Panc1 (cell line): Measurements from ENCODE around the gene SGK1. TPM values are rescaled to one million over a fixed set of nuclear protein-coding genes. Genes with fewer than 3 reads are reported as not detected.

Experiments
- ATAC-seq: fragments of 200-7000 bp; cut with Tn5 transposase; 2 replicates; pipeline ENCODE4 v1.9.1; 2020; ENCODE audit warnings: mild to moderate bottlenecking, moderate library complexity
- BruUV-seq: library from RNA; stranded (reverse); fragments of 400-500 nt; replicated peaks from 2 replicates; lab custom pipeline; 2021; lab: Mats Ljungman, UMichigan
- CTCF ChIA-PET: fragments of 300-600 bp; sonication (Branson Sonifier 250); formaldehyde crosslinking; loops from one replicate; lab custom pipeline; 2022; ENCODE audit warnings: antibody characterized with exemption; lab: Charles Lee
- POLR2A ChIA-PET: fragments of 300-600 bp; sonication (Branson Sonifier 250); formaldehyde crosslinking; loops from one replicate; lab custom pipeline; 2022; ENCODE audit warnings: antibody characterized with exemption; lab: Charles Lee
- DNase-seq: peaks from one replicate; pipeline ENCODE4 v3.0.0-alpha.2; 2010; ENCODE audit warnings: low read depth, low spot score
- H3K27ac ChIP-seq: 2 replicates; pipeline ENCODE4 v1.5.1; 2011; ENCODE audit warnings: mild to moderate bottlenecking, low read length, inconsistent platforms
- H3K27me3 ChIP-seq: fragments of 200-500 bp; sonication (Bioruptor generic); 2 replicates; pipeline ENCODE4 v1.6.0; 2014; ENCODE audit warnings: low read length, inconsistent platforms; ENCODE audit not compliant: control insufficient read depth, insufficient read depth
- H3K36me3 ChIP-seq: fragments of 200-500 bp; sonication (Bioruptor generic); 2 replicates; pipeline ENCODE4 v1.5.1; 2014; ENCODE audit warnings: inconsistent platforms, mild to moderate bottlenecking, low read length, moderate library complexity; ENCODE audit not compliant: control insufficient read depth, insufficient read depth
- H3K4me1 ChIP-seq: 2 replicates; pipeline ENCODE4 v1.5.1; 2011; ENCODE audit warnings: inconsistent platforms, mild to moderate bottlenecking, low read length, moderate library complexity; ENCODE audit not compliant: control insufficient read depth, insufficient read depth
- H3K4me3 ChIP-seq, 2 experiments: 2 replicates each; pipeline ENCODE4 v1.5.1; 2011 to 2012; ENCODE audit warnings: low read depth in 2 of 2, low read length in 2 of 2, mild to moderate bottlenecking in 2 of 2, inconsistent platforms in 1 of 2, moderate library complexity in 1 of 2
- H3K9me3 ChIP-seq: fragments of 200-500 bp; sonication (Bioruptor generic); 2 replicates; pipeline ENCODE4 v1.5.1; 2014; ENCODE audit warnings: low read depth, mild to moderate bottlenecking, inconsistent platforms, low read length, moderate library complexity; ENCODE audit not compliant: control insufficient read depth, insufficient read depth
- CTCF ChIP-seq: fragments of 450-650 bp; IDR thresholded peaks from 2 replicates; pipeline ENCODE4 v1.5.1; 2017; ENCODE audit warnings: mild to moderate bottlenecking
- POLR2AphosphoS5 ChIP-seq: IDR thresholded peaks from 2 replicates; pipeline ENCODE4 v1.6.1; 2012; ENCODE audit warnings: mild to moderate bottlenecking, low read depth, low read length, moderate library complexity
- REST ChIP-seq, 2 experiments: IDR thresholded peaks; 2 replicates each; pipeline ENCODE4 v1.6.1; 2011 to 2012; ENCODE audit warnings: low read depth in 2 of 2, control low read depth in 1 of 2, low read length in 1 of 2, mild to moderate bottlenecking in 1 of 2, moderate library complexity in 1 of 2; ENCODE audit not compliant: insufficient read depth in 1 of 2
- SIN3A ChIP-seq: IDR thresholded peaks from 2 replicates; pipeline ENCODE4 v1.6.1; 2012; ENCODE audit warnings: low read depth, mild to moderate bottlenecking, low read length, moderate library complexity, borderline replicate concordance; ENCODE audit not compliant: insufficient read depth
- TCF7L2 ChIP-seq: IDR thresholded peaks from 2 replicates; pipeline ENCODE4 v1.6.1; 2011; ENCODE audit warnings: mild to moderate bottlenecking, low read depth, low read length, inconsistent platforms
- in situ Hi-C: cut with HindIII; loops from 2 replicates; pipeline ENCODE4 v1.10.0; 2016; ENCODE audit warnings: low sequenced_read_pairs, low pct_unique_long_range_greater_than_20kb
- intact Hi-C: fragments of 100-400 bp; cut with micrococcal nuclease; formaldehyde crosslinking; loops from one replicate; pipeline ENCODE4 v1.10.0; 2022; ENCODE audit not compliant: unreplicated experiment
- total RNA-seq: library from RNA; stranded (reverse); gene quantifications from one replicate; pipeline ENCODE4 v1.2.1, GENCODE V29; 2021; ENCODE audit not compliant: unreplicated experiment

SGK1 gene
- total RNA-seq, 1 experiment from 2014 or later = 7.5 TPM

GRCh38 chr6:134314006-134314821 lies 3.7 kb downstream of the SGK1 start:
- in situ Hi-C loops (no loop called here), intact Hi-C loops (no loop called here)
- no peak for DNase-seq
- H3K9me3 ChIP-seq = no peaks in the 10 kb centered on the region
- no peaks in the 10 kb centered on the region for H3K36me3 ChIP-seq
- 0 out of 2 replicates have a peak, but pooled peaks cover 5% of the 10 kb centered on the region for H3K4me1 ChIP-seq
- ATAC-seq = no peak
- ChIA-PET POLR2A (interaction anchor here (0.6 kb wide), 1 partner anchor 31 kb away, joined by 5 read pairs; no protein-coding TSS in a partner anchor), CTCF (no interaction called here)
- no peak overlapping the region for H3K4me3 ChIP-seq
- TF ChIP-seq POLR2AphosphoS5 (no peak), CTCF (no peak), SIN3A (no peak), REST (IDR thresholded peaks at IDR 0.05; ENCODE audit: insufficient read depth in 1 of 2, low read depth in 2 of 2, low read length in 1 of 2) (no peak), TCF7L2 (no peak)
- no peak overlapping the region for H3K27ac ChIP-seq
- BruUV-seq = no TSS peak
- peaks cover 16% of the 10 kb centered on the region for H3K27me3 ChIP-seq

- in situ Hi-C loops = no loop called here
- Histone ChIP-seq H3K9me3 (no peaks in the 10 kb centered on the region), H3K36me3 (no peaks in the 10 kb centered on the region), H3K4me3 (no peak overlapping the region), H3K4me1 (0 out of 2 replicates have a peak, but pooled peaks cover under 1% of the 10 kb centered on the region), H3K27me3 (peaks cover 5% of the 10 kb centered on the region; the same call in 1 of the 2 replicates), H3K27ac (no peak overlapping the region)
- POLR2A ChIA-PET = no interaction called here
- TF ChIP-seq TCF7L2 (no peak), POLR2AphosphoS5 (no peak), CTCF (no peak), REST (IDR thresholded peaks at IDR 0.05; ENCODE audit: insufficient read depth in 1 of 2, low read depth in 2 of 2, low read length in 1 of 2) (no peak), SIN3A (no peak)
- CTCF ChIA-PET = no interaction called here
- intact Hi-C loops = no loop called here
- ATAC-seq (no peak), DNase-seq (no peak)
- no TSS peak for BruUV-seq
Measured at GRCh38 chr6:134312038-134312660, 5.8 kb downstream of the SGK1 start.
